ENCODE measurements around the gene DST. TPM values are rescaled to one million over a fixed set of nuclear protein-coding genes. Genes with fewer than 3 reads are reported as not detected.

Gene DST
- total RNA-seq, 4 donors from 2014 or later, result 114 to 219 (median 204) TPM

DNA sequence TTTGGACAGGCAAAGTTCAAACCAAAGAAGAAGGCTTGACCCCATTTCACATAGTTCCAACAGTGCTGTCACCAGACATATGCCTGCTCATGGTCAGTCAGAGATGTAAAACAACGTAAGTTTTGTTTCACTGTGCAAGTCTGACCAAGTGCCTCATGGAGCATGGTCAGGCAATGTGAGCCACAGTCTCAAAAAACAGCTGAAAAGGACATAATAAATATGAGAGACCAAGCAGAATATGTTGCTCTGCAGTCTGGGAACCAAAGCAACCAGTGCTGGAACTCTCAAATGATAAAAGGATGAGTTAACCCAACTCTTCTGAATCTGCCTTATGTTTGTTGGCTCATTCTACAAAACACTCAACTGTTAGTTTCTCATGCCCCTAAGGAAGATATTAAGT, 39.9 kb upstream of the DST start:
- Histone ChIP-seq H3K36me3 (no peaks in the 10 kb centered on the region), H3K4me1 (peaks cover 56 to 58% of the 10 kb centered on the region in 2 donors), H3K27me3 (no peaks in the 10 kb centered on the region), H3K4me3 (no peak overlapping the region), H3K27ac (peak overlapping the region; percentile 89 to 96 (median 94)), H3K9me3 (no peaks in the 10 kb centered on the region)
- in situ Hi-C loops (cut with MboI; ENCODE audit: low sequenced_read_pairs in 4 of 4), result no loop called here
- intact Hi-C loops (cut with DNase I; ENCODE audit: low total_unique reads), result no loop called here
- TF ChIP-seq CTCF (IDR thresholded peaks at IDR 0.05 in 4 of 5, conservative IDR thresholded peaks at IDR 0.05 in 1 of 5) (no peak), POLR2A (IDR thresholded peaks at IDR 0.05) (no peak)
- ATAC-seq, result no peak
- no peak for DNase-seq

DNA sequence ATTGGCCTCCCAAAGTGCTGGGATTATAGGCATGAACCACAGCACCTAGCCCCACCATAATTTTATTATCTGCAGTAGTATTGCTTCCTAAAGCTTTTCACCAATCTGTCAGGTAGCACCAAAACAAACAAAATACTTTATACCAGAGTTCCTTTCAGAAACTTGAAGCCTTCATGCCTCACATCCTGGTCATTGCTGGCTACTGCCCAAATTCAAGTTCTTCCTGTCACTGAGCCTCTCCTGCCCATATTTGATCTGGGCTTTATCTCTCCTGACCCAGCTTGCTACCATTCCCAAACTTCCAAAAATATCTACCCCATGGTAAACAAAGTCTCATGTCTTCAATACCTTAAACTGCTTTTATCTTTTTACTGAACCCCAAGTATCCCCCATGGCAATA, 34.9 kb upstream of the DST start:
- TF ChIP-seq CTCF (IDR thresholded peaks at IDR 0.05 in 4 of 5, conservative IDR thresholded peaks at IDR 0.05 in 1 of 5), result no peak
- no peak for TF ChIP-seq POLR2A (IDR thresholded peaks at IDR 0.05)
- Histone ChIP-seq H3K4me1 (peaks cover 33 to 39% of the 10 kb centered on the region in 2 donors), H3K36me3 (no peaks in the 10 kb centered on the region), H3K9me3 (no peaks in the 10 kb centered on the region), H3K4me3 (no peak overlapping the region), H3K27ac (peak overlapping the region; percentile 89 to 96 (median 94)), H3K27me3 (no peaks in the 10 kb centered on the region)
- intact Hi-C loops (cut with DNase I; ENCODE audit: low total_unique reads), result no loop called here
- DNase-seq (no peak), ATAC-seq (no peak)
- in situ Hi-C loops (cut with MboI; ENCODE audit: low sequenced_read_pairs in 4 of 4), result no loop called here

- TF ChIP-seq POLR2A (IDR thresholded peaks at IDR 0.05) (peak in 1 of 2 donors; percentile 39), CTCF (IDR thresholded peaks at IDR 0.05 in 4 of 5, conservative IDR thresholded peaks at IDR 0.05 in 1 of 5) (no peak)
- no peaks in the 10 kb centered on the region for H3K27me3 ChIP-seq
- no peaks in the 10 kb centered on the region for H3K36me3 ChIP-seq
- no peaks in the 10 kb centered on the region for H3K9me3 ChIP-seq
- peak; percentile 84 to 92 for ATAC-seq
- DNase-seq, result peak; percentile 68 to 69
- intact Hi-C loops (cut with DNase I; ENCODE audit: low total_unique reads), result no loop called here
- peak overlapping the region; percentile 16 to 37 (median 32) for H3K4me3 ChIP-seq
- in situ Hi-C loops (cut with MboI; ENCODE audit: low sequenced_read_pairs in 4 of 4), result no loop called here
- H3K27ac ChIP-seq, result peak overlapping the region; percentile 89 to 96 (median 90)
- H3K4me1 ChIP-seq, result peaks cover 46 to 47% of the 10 kb centered on the region in 2 donors
Measured at GRCh38 chr6:56671651-56672461, 29.2 kb upstream of the DST start.

DNA sequence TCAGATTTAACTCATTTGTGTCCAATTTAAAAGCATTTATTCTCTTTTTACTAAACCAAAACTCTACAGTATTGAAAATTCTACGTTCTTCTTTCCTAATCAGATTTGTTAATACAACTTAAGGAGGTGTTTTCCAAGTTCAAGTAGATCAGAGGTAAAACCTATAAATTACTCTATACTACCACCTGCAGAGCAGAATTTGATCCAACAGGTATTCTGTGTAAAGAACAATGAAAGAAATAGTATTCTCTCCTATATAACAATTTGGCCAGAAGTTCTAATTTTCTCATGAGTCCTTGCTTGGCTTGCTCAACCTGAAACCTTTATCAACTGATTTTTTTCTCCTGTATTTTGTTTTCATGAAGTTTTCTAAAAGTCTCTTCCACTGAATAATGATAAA, 28.5 kb upstream of the DST start:
- TF ChIP-seq CTCF (IDR thresholded peaks at IDR 0.05 in 4 of 5, conservative IDR thresholded peaks at IDR 0.05 in 1 of 5), result peak in 1 of 5 experiments; percentile 9
- TF ChIP-seq POLR2A (IDR thresholded peaks at IDR 0.05), result no peak
- Histone ChIP-seq H3K36me3 (no peaks in the 10 kb centered on the region), H3K27me3 (no peaks in the 10 kb centered on the region), H3K9me3 (no peaks in the 10 kb centered on the region), H3K4me3 (peak overlapping the region in 1 of 4 donors; percentile 29), H3K27ac (peak overlapping the region; percentile 89 to 96 (median 90)), H3K4me1 (peaks cover 46 to 47% of the 10 kb centered on the region in 2 donors)
- in situ Hi-C loops (cut with MboI; ENCODE audit: low sequenced_read_pairs in 4 of 4), result no loop called here
- no peak for DNase-seq
- ATAC-seq, result no peak
- intact Hi-C loops (cut with DNase I; ENCODE audit: low total_unique reads), result no loop called here

All from gastrocnemius medialis (tissue), 4 donors.